BJ (cell line): ENCODE measurements around the gene FAT3. TPM values are rescaled to one million over a fixed set of nuclear protein-coding genes. Genes with fewer than 3 reads are reported as not detected.

Experiments used
- CTCF ChIA-PET: fragments of 350-600 bp; formaldehyde crosslinking; extraction: SDS; loops from one replicate; lab custom pipeline; 2021; ENCODE audit warnings: antibody characterized with exemption, inconsistent platforms; lab: Yijun Ruan, JAX
- POLR2A ChIA-PET: fragments of 300-600 bp; sonication (Branson Sonifier 250); formaldehyde crosslinking; extraction: SDS; loops from one replicate; lab custom pipeline; 2021; ENCODE audit warnings: antibody characterized with exemption; lab: Charles Lee
- DNase-seq: peaks from one replicate; pipeline ENCODE4 v3.0.0-alpha.2; 2011; ENCODE audit warnings: low read depth
- H3K27me3 ChIP-seq: 2 replicates; pipeline ENCODE4 v1.6.0; 2011; ENCODE audit warnings: low read length; ENCODE audit not compliant: control insufficient read depth, insufficient read depth
- H3K36me3 ChIP-seq: 2 replicates; pipeline ENCODE4 v1.5.1; 2011; ENCODE audit warnings: low read length; ENCODE audit not compliant: control insufficient read depth, insufficient read depth
- H3K4me3 ChIP-seq: 2 replicates; pipeline ENCODE4 v1.5.1; 2011; ENCODE audit warnings: low read depth, mild to moderate bottlenecking, control low read depth, low read length
- polyA plus RNA-seq: library from polyadenylated mRNA; depleted of rRNA; stranded (reverse); fragments of >200 nt; gene quantifications from 2 replicates; pipeline ENCODE4 v1.2.3, GENCODE V29; 2011
- TF ChIP-seq, protein P1 (sequence below): IDR thresholded peaks from 2 replicates; pipeline ENCODE4 v1.5.1; 2011; ENCODE audit warnings: low read depth, mild to moderate bottlenecking, control low read depth, inconsistent platforms, low read length, moderate library complexity; ENCODE audit not compliant: insufficient read depth

The FAT3 gene
- polyA plus RNA-seq, 1 experiment = 0.53 TPM

DNA sequence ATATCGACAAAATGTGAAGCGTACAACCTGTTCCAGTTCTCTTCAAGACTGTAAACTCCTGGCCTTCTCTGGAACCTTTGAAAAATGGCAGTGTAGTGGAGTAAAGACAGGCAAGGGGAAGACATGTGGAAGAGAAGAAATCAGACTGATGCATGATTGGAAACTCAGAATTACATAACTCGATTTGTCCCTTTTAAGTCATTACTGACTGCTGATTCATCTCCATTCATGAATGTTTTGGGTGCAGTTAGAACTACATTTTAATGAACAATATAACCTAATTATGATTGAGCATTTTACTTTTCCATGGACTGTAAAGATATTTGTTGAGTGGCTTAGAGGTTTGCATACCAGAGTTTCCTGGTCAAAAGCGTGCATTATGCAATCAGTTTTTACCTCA, 32.9 kb downstream of the FAT3 start:
- ChIA-PET POLR2A (no interaction called here), CTCF (no interaction called here)
- no peak for DNase-seq
- Histone ChIP-seq H3K4me3 (no peak overlapping the region), H3K36me3 (no peaks in the 10 kb centered on the region), H3K27me3 (peaks cover 2% of the 10 kb centered on the region; the same call in 1 of the 2 replicates)
- TF ChIP-seq, protein P1, sequence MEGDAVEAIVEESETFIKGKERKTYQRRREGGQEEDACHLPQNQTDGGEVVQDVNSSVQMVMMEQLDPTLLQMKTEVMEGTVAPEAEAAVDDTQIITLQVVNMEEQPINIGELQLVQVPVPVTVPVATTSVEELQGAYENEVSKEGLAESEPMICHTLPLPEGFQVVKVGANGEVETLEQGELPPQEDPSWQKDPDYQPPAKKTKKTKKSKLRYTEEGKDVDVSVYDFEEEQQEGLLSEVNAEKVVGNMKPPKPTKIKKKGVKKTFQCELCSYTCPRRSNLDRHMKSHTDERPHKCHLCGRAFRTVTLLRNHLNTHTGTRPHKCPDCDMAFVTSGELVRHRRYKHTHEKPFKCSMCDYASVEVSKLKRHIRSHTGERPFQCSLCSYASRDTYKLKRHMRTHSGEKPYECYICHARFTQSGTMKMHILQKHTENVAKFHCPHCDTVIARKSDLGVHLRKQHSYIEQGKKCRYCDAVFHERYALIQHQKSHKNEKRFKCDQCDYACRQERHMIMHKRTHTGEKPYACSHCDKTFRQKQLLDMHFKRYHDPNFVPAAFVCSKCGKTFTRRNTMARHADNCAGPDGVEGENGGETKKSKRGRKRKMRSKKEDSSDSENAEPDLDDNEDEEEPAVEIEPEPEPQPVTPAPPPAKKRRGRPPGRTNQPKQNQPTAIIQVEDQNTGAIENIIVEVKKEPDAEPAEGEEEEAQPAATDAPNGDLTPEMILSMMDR = no peak

GRCh38 chr11:92259861-92260260, 35.2 kb downstream of the FAT3 start:
- ChIA-PET POLR2A (no interaction called here), CTCF (no interaction called here)
- H3K27me3 ChIP-seq = peaks cover 2% of the 10 kb centered on the region; the same call in 1 of the 2 replicates
- no peak for DNase-seq
- no peaks in the 10 kb centered on the region for H3K36me3 ChIP-seq
- no peak overlapping the region for H3K4me3 ChIP-seq
- TF ChIP-seq, protein P1 = no peak

GRCh38 chr11:92264350-92264749, 39.7 kb downstream of the FAT3 start:
- no peak for DNase-seq
- Histone ChIP-seq H3K4me3 (no peak overlapping the region), H3K36me3 (no peaks in the 10 kb centered on the region), H3K27me3 (no peaks in the 10 kb centered on the region)
- POLR2A ChIA-PET = no interaction called here
- TF ChIP-seq, protein P1 = no peak
- CTCF ChIA-PET = no interaction called here

DNA sequence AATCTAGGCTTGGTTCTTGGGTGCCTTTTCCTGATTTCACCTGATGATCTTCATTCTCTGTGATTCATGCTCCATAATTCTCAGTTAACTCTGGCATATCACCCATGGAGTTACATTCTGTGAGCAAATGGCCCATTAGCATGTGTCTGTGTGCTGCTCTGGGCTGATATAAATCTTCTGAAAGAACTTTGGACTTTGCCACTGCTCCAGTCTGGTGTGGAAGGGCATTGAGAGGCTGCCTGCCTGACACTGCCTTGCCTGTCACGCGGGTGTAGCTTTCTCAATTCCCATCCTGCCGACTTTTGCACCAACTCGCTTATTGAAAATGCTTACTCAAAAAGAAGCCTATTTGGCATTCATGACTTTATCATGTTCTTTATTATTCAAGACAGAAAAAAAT, 42.2 kb downstream of the FAT3 start:
- TF ChIP-seq, protein P1 = no peak
- no peaks in the 10 kb centered on the region for H3K27me3 ChIP-seq
- DNase-seq = no peak
- no peak overlapping the region for H3K4me3 ChIP-seq
- ChIA-PET POLR2A (no interaction called here), CTCF (interaction anchor here (1.0 kb wide), 1 partner anchor 10 kb away, joined by 4 read pairs; no protein-coding TSS in a partner anchor)
- no peaks in the 10 kb centered on the region for H3K36me3 ChIP-seq

- Histone ChIP-seq H3K27me3 (no peaks in the 10 kb centered on the region), H3K36me3 (no peaks in the 10 kb centered on the region), H3K4me3 (no peak overlapping the region)
- POLR2A ChIA-PET = no interaction called here
- no peak for DNase-seq
- TF ChIP-seq, protein P1 = no peak
- CTCF ChIA-PET = no interaction called here
Measured at GRCh38 chr11:92267278-92267677, 42.7 kb downstream of the FAT3 start.
